Measurements from ENCODE around the gene SSX2B.
"Not testable (repeated sequence)": the region's sequence is repeated elsewhere in the genome, so short reads cannot be mapped to it uniquely, and the experiment has no call there.

GRCh38 chrX:52797327-52797726 is 46.3 kb downstream of the SSX2B start, which contains the start of gene SPANXN5:
- not testable (repeated sequence) for TF ChIP-seq CTCF (conservative IDR thresholded peaks at IDR 0.05 in 1 of 2, IDR thresholded peaks at IDR 0.05 in 1 of 2; ENCODE audit: low read depth in 1 of 2, low read length in 2 of 2); EZH2 (IDR thresholded peaks at IDR 0.05; ENCODE audit: low read length, missing control alignments)
